ENCODE measurements around the gene HNRNPU.

Gene HNRNPU

GRCh38 chr1:244862699-244863490 is 1.4 kb downstream of the HNRNPU start:
- peak; percentile 98 for DNase-seq

GRCh38 chr1:244862354-244862698 is 2.0 kb downstream of the HNRNPU start:
- DNase-seq, result peak; percentile 55

DNA sequence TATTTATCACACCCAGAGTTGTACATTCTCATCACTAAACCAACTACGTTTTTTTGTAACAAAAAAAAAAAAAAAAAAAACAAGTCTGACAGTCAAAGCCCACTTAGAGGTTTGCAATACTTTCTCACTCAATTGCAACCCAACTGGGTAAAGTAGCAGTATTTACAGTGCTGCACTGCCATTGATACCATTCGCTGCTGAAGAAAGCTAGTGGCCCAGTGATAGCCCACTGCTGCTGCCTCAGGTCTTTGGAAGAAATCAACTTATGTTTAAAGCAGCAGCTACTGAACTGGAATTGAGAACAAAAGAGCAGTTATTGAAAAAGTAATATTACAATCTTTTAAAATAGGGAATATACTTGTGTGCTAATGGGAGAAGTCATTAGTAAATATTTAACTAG is 2.7 kb downstream of the HNRNPU start:
- peak; percentile 37 for DNase-seq

GRCh38 chr1:244860914-244861610 is 3.3 kb downstream of the HNRNPU start:
- DNase-seq, result no peak

DNA sequence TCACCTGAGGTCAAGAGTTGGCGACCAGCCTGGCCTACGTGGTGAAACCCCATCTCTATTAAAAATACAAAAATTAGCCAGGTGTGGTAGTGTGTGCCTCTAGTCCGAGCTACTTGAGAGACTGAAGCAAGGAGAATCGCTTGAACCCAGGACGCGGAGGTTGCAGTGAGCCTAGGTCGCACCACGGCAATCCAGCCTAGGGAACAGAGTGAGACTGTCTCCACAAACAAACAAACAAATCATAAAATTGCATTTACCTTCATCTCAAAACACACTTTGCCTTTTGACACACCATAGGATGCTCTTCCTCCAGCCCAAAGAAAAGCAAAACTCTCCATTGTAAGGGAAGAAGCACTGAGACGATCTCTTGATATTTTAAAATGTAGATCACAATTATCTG is 4.3 kb downstream of the HNRNPU start:
- DNase-seq, result no peak

- DNase-seq, result no peak
Observed at GRCh38 chr1:244858357-244858756, 6.0 kb downstream of the HNRNPU start.

GRCh38 chr1:244857761-244858160 is 6.6 kb downstream of the HNRNPU start:
- no peak for DNase-seq

GRCh38 chr1:244854865-244855578 is 9.3 kb downstream of the HNRNPU start:
- no peak for DNase-seq

DNA sequence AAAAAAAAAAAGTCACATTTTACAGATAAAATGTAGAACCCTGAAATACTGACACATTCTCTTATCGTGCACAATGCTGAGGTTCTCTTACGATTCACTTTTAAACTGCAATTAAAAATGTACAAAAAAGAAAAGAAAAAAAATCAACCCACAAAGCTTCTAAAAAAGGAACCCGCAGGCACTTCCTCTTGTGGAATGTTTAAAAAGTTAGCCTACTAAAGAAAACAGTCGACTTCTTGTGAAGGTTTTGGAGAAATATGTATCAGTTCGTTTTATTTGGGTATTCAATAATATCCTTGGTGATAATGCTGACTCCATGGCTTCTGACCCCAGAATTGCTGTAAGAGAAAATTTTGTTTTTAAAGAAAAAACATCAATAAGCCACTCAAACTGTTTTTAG is 10.2 kb downstream of the HNRNPU start:
- DNase-seq, result no peak

GRCh38 chr1:244852694-244853093 is 11.6 kb downstream of the HNRNPU start:
- DNase-seq, result no peak

GRCh38 chr1:244851546-244852231 is 12.7 kb downstream of the HNRNPU start:
- DNase-seq, result no peak

- DNase-seq, result no peak
Observed at GRCh38 chr1:244850896-244851295, 13.4 kb downstream of the HNRNPU start.

DNA sequence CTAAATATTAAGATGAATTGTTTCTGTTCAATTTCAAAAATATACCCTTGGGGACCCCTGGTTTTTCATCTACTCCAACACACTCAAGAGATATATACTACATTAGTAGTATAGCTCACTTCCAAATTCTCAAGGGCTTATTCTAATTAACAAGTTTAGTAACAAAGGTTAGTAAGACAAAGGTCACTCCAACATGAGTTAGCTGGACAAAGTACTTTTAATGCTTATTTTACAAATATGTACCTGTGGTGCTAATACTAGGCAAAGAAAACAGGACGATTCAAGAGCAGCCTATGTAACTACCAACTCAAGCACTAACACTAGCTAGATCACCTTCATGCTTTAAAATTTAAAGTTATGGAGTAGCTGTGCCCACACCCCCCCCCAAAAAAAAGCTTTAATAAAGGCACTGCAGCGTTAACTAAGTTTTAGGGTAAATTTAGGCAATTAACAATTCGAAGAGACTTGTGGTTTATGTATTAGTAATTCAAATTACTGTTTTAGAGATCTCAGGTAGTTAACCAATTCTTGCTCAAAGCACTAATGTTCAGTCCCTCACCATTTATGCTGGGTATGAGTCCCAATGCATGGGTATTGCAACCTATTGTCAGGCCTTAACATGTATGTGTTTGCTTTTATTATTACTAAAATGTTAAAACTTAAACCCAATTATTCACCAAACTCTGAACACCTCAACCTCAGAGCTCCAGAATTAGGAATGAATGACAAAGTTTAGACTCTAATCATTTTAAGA is 14.1 kb downstream of the HNRNPU start:
- no peak for DNase-seq

DNA sequence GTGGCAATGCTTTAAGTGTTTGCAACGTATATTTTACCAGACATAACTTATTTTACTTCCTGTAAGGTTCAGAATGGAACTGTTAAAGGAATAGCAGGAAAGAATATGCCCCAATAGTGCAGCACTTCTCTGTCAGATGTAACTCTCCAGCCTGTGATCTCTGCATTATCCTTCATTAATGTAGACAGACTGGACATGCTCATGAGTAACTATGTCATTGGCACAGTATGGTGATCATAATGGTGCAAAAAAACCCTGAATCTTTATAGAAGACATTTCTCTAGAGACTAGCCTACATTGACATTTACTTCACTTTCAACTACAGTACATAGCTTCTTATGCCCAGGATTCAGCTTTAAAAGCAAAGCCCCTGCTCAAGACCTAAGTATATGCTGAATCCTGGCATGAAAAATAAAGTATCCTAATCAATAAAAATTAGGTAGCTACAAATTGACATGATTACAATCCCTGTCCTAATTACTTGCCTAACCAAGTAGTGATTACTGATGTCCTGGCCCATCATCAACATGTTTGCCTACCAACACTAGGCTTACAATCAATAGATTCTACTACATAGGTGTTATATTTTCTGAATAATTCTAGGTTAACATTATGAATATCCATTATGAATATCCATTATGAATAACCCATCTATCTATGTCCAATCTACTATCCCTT is 15.0 kb downstream of the HNRNPU start:
- no peak for DNase-seq

DNA sequence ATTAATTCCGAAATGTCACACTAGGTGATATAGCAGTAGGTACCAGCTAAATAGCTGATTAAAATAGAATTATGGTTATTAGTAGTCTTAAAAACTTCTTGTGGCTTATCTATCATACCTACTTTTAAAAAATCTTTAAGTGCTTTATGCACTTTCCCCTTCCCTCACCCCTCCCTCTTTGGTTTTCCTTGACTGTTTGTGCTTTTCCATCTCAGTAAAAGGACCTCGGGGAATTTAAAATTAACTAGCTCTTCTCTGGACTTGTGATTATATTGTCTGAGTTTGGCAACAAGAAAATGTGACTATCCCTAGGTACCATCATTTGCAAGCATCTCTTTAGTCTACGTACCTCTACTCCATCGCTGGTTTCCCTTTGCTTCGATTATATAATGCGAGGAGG is 17.7 kb downstream of the HNRNPU start:
- DNase-seq, result no peak

- DNase-seq, result no peak
Observed at GRCh38 chr1:244844155-244845121, 19.9 kb downstream of the HNRNPU start.

GRCh38 chr1:244843148-244843978 is 21.0 kb downstream of the HNRNPU start:
- no peak for DNase-seq

- no peak for DNase-seq
Observed at GRCh38 chr1:244841273-244841927, 22.9 kb downstream of the HNRNPU start.

DNA sequence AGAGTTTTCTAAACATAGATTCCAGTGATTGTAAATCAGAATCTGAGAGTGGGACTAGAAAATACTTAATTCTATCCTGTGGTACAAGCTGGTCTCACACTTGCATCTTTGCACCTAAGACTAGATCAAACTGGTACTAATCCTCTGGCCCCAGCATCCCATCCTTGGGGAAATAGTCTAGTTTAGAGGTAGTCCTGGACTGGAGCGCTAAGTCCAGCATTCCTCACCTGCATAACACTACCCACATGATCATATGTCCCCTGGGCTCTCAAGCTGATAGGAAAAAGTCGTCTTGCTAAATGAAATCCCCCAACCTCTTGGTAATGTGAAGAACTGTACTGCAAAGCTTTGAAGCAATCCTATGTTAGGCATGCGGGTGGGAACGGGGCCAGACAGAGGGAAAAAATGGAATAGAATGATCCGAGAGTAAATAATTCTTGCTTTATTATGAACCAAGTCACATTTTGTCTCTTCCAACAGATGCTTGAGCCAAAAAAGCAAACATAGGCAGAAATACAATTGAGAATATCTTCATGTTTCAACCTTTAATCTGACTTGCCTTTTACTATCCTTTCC is 24.0 kb downstream of the HNRNPU start:
- no peak for DNase-seq
